GDM1 (cell line): Measurements from ENCODE around the gene HID1.

ENCODE experiments used
- DNase-seq: peaks from one replicate; lab custom pipeline; 2025; lab: John Stamatoyannopoulos, UW

HID1 gene

DNA sequence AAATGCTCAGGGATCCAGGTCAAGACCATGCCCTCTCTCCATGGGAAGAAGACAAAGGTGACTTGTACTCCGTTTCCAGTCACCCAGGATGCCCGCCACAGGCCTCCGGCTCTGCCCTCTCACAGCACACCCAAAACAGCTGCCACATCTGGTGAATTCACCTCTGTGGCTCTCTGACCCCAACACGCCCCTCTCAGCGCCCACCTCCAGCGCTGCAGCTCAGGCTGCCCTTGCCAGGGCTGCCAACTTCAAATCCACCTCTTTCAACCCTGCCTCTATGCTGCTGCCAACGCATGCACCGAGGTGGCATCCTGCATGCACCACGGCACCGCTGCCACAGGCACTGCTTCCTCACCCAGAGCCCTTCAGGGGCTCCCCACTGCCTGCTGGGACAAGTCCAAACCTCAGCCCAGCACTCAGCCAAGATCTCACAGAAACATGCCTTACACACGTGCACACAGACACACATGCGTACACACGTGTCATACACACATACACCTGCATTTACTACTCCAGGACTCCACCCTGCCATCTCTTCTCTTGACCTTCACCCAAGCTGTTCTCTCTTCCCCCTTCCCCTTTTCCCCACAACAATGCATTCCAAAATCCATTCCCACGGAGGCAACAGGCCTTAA, 7.5 kb downstream of the HID1 start:
- DNase-seq: no peak

DNA sequence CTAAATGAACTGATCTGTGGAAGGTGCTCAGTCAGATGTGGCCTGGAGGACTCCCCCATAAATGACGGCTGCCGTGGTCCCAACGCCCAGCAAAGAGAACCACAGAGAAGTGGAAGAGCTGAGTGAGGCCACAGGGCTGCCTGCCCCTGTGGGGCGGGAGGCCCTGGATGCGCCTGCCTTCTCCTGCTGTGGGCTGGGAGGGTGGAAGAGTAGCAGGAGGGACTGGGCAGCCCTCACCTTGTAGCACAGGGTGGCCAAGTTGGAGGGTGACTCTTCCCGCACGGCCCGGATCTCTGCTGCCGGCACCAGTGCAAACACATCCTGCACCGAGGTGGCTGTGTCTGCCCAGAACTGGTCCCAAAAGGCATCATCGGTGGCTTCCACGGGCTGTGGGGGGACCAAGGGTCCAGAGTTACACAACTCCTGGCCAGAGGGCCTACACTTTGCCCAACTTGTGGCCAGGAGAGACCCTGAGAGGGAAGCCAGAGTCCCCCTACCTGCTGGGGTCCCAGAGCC, 8.3 kb downstream of the HID1 start:
- no peak for DNase-seq

DNA sequence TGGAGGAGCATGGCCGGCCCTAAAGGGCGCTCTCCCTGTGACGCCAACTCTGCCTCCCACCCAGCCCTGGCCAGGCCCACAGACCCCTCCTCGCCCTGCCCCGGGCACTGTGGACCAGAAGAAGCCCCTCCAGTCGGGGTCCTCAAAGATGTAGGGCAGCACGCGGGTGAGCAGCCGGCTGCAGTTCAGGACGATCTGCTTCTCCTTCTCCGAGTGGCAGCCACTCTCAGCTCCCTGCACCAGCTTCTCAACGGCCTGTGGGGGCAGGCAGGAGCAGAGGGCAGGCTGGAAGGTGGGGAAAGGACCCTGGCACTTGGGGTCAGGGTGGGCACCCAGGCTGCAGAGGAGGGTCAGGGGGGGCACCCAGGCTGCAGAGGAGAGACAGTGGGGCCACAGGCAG, 8.9 kb downstream of the HID1 start:
- no peak for DNase-seq

DNA sequence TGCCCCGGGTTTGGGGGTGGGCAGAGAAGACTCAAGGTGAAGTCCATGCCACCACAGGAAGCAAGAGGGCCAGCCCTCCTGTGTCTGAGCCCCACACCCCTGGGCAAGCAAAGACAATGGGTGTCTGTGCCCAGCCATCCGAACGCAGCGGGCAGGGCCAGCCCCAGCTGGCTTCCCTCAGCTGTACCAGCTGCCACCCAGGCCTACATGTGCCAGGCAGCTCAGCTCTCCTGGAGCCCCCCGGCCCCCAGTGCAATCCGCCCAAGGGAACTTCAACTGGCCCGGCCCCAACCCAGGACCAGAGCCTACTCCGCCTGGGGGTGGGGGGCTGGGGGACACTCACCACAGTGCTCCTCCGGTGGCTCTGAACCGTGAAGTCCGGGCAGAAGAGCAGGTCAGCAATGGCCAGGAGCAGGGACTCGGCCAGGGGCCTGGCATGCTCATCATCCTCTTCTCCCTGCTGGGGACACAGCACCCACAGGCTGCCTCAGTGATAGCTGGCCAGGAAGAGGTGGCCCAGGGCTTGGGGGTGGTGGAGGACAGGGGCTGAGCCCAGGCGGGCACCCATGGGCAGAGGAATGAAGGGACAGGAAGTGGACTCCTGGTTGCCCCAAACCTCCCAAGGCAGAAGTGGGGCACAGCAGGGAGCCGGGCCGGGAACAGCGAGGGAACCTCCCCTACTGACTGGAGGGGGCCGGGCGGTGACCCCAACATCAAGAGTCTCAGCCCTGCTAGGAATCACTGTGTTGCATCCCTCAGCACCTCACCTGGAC, 9.8 kb downstream of the HID1 start:
- no peak for DNase-seq

DNA sequence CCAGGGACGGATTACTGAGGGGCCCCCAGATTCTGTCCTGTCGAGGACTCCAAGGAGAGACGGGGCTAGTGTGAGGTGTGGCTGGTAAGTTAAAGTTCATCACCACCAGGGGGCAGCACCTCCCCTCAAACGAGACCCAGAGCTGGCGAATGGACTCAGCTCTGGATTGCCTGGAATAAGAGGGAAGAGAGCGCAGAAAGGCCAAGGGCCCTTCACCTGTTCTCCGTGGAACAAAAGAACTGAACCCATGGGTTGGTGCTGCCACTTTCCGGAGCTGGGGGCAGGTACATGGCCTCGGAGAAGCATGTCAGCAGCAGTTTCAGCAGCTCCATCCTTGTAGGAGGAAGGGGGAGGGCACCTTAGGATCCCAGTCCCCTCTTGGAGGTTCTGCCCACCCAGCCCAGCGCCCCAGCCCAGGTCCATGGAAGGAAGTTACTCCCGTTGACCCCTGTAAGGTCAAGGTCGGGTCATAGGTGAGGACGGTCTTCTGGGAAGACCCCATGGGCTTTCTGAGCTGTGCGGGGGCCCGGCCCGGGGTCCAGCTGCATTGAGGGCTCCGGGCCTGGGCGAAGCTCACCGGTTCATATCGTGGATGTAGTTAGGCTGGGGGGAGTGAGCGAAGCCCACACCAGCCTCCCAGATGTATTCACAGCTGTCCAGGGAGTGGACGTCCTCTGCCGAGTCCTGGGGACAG, 10.8 kb downstream of the HID1 start:
- peak; percentile 68 for DNase-seq

DNA sequence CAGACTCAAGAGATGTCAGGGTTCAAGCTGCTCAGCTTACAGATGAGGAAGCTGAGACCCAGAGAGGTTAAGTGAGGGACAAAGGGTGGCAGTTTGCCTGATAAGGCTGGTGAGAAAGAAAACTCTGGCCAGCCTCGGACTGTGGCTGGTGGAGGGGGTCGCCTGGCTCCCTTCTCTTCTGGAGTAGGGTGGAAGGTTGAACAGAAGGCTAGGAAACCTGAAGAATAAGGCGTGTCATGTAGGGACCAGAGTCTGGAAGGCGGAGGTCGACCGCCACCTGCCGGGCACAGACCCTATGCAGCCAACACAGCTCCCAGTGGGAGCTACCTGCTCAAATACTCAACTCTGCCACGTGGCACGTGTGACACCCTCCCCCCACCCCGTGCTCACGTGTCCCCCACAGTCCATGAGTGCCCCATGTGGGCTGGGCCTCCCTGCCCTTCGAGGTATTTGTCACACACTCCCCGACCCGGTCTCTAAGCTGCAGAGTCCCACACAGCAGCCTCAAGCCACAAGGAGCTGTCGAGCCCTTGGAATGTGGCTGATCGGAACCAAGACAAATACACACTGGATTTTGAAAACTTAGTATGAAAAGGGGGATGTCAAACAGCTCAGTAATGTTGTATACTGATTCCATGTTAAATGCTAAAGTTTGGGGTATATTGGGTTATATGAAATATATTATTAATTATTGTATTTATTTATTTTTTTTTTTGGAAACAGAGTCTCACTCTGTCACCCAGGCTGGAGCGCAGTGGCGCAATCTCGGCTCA, 11.8 kb downstream of the HID1 start:
- no peak for DNase-seq

DNA sequence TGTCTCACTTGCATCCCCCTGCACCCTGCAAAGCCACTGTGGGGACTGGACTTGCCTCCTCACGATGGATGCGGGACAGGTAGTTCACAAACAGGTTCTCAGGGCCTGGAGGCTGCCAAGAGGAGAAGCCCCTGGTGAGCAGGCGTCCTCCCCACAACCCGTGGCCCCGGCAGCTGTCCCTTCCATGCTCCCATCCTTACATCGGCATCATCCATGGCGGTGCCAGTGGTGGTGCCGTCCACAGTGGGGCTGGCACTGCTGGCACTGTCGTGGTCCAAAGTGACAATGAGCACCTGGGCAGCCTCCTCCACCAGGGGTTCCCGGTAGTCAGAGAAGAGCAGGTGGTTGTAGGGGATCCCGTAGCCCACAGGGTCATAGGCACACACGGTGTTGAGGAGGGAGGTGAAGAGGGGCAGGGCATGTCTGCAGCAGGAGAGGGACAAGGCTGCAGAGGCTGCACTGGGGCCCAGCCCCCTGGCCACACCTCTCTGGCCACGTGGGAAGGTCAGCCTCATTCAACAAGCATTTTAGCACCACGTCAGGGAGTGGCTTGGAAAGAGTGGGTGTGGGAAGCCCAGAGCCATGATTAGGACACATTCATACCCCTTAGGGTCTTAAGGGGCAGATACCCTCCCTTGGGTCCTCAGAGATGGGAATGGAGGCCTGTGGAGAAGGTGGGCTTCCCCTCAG, 12.6 kb downstream of the HID1 start:
- no peak for DNase-seq

DNA sequence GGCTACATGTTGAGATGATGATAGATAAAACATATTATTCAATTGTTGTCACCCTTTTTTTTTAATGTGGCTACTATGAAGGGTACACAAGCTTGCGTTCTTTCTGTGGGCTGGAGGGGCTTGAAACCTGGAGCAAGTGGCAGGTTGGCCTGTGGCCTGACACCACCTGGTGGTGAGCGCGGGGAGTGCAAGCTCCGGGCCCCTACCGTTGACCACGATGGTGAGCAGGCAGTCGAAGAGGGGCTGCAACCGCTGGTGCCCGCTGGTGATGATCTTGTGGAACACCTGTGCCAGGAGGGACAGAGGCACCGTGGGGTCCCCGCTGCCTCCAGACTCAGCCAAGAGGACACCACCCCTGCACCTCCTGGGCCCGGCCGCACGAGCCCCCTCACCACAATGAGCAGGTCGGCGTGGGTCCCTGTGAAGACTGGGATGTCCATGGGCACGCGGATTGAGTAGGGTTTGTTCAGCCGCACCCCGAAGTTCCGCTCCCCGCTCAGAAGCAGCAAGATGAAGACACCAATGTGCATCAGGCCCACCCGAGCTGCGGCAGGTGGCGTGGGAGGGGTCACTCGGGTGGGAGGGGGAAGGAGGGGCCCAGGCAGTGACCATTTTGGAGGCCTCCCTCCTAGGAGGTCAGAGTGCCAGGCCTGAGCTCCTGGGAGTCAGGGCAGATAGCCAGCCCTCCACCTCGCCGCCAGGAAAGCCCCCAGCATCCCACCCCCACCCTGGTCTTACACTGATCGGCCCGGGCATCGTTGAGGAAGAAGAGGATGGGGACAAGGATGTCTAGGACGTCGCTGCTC, 14.4 kb downstream of the HID1 start:
- peak; percentile 57 for DNase-seq

DNA sequence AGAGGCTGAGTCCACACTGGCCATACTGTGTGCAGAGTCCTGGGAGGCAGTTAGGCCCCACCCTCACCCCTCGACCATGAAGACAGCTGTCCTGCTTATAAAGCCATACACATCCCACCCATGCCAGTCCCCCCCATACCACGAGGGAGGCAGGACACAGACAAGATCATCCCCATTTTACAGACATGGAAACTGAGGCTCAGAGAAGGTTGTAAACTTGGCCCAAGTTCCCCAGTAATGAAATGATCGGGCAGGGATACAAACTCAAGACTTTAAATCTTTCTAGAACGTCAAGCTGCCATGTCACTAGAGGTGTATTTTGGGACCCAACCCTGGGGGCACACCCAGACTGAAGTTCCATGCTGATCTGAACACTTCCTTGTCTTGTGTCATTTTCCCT, 16.5 kb downstream of the HID1 start:
- no peak for DNase-seq

DNA sequence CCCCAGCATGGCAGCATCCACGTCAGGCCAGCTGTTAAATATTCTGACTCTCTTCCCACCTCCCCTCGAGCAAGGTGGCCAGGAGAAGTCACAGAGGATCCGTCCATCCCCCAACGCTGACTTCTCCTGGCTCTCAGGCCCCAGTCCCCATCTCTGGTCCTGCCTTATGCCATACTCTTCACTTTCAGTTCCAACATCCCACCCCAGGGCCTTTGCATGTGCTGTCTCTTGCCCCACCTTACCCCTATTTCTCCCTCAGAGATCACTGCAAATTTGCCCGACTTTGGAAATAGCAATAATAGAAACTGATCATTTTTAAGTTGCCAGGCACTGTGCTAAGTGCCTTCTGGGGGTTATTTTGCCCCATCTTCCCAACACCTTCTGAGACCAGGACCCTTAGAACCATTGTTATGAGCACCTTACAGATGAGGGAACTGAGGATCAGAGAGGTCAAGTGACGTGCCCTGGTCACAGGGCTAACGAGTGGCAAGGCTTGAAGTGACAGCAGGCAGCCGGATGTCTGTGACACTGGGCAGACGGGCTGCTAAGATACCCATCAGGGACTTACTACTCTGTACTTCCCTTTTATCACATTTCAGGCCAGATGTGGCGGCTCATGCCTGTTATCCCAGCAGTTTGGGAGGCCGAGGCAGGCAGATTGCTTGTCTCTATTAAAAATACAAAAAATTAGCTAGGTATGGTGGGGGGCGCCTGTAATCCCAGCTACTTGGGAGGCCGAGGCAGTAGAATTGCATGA, 17.7 kb downstream of the HID1 start:
- no peak for DNase-seq

DNA sequence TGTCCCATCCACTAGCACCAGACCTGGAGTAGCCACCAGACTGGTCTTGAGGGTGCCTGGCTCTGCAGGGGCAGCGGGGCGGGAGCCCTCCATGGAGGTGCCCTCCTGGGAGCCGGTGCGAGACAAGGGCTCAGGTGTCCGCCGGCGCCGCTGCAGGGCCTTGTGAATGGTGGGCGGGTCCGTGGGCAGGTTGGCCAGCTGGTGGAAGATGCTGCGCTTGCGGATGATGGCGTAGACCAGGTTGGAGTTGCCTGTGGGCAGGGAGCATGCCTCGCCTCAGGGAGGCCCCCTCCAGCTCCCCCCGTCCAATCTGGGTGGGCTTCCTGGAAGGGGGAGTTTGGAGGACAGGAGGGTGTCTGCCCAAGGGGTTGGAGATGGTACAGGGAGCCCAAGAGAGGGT, 18.4 kb downstream of the HID1 start:
- no peak for DNase-seq

DNA sequence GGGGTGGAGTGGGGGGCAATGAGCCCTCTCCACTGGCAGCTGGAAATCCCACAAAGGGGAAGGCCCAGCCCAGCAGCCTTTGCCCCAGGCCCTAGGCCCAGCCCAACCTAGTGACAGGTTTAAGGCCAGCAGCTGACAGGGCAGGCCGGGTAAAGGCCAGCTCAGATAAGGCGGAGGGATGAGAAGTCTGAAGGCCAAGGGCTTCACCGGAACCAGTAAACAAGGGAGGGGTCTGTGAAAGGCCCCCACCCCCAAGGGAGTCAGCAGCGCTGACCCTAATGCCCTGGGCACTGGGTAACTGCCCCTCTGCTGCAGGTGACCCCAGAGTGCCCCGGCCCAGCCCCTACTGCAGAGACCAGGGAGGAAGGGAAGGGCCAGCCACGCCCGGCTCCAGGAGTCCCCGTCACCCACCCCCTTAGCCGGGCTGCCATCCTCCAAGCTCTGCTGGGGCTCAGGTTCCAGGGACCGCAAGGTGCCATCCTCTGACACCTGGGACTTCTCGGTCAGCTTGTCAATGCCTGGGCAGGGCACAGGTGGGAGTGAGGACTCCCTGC, 19.3 kb downstream of the HID1 start:
- no peak for DNase-seq

DNA sequence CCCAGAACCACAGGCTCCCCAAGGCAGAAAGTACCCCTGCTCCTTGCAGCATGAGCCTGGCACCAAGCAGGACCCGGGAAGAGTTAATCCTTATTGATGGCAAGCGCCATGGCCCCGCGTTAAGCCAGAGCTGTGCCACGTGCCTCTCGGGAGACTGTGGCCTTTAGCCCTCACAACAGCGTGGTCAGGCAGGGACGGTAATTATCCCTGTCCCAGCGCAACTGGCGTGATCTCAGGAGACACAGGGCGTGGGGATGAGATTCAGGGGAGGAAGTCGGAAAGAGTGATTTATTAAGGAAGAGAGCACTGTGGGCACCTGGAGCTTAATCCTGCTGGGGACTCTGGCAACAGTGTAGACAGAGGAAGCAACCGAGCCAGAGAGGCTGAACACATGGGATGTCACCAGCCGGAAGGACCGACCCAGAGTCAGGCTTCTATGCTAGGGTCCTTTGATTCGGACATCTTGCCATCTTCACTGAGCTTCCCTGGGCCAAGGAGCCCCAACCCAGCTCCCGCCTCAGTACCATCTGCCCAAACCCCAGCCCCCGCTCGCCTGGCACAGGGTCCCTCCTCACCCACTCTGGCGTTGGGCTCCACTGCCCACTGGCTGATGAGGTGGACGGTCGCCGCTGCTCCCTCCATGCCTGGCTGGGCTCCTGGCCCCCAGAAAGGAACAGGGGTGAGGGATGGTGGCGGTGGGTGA, 20.0 kb downstream of the HID1 start:
- no peak for DNase-seq

DNA sequence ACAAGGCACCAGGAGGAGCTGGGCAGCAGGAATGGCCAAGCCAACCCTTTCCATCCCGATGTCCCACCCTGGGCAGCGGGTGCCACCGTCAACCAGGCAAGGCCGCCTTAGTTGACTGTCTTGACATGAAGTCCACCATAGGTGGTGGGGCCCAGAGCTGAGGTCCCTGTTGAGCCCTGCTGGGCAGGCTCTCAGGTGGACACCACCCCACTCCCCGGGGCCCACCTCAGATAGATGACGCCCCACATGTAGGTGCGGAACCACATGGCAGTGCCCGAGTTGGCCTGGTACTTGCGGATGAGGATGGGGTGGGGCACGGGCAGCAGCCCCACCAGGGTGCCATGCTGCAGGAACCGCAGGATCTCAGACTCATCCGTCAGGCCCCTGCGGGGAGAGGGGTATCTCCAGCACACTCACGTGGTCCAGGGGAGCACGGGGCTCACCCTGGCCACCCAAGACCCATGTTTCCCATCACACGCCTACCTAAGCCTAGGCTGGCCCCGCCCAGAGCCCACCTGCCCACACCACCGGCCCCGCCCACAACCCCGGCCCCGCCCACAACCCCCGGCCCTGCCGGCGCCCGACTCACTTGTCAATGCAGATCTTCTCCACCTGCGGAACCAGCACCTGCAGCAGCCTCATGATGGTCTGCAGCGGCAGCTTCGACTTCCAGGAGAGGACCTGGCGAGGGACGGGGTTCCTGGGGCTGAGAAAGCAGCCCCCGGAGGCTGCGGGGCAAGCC, 20.7 kb downstream of the HID1 start:
- DNase-seq: no peak

DNA sequence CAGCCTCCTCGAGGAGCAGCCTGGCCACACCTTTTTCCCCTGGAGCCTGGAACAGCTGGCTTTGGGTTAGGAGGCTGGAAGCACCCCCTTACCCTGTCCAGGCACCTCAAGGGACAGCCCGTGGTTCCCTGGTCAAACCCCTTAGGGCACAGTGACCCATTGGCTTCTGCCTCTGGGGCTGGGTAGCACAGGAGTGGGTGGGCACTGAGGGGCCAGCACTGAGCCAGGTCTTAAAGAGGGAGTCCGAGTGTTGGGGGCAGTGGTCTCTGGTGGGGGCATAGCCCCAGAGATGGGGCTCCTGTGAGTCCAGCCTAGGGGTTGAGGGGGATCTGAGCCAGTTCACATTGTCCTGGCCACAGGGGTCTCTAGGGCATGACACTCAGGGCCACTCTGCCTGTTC, 21.5 kb downstream of the HID1 start:
- no peak for DNase-seq

DNA sequence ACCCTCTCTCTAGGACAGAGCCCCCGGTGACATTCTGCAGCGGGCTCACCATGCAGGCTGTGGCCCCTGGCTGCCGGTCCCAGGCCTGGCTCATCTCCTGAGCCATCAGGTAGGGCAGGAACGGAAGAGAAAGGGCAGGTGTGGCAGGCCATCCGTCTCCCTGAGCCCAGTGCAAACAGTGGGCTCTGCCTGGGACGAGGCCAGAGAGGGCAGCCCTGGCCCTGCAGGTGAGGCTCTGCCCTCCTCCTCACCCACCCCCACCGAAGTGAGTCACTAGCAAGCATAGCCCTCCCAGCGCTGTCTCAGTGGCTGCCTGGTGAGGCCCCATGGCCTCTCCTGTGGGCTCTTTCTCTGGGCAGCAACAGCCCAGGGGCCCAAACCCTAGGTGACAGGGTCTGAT, 22.4 kb downstream of the HID1 start:
- DNase-seq: no peak

DNA sequence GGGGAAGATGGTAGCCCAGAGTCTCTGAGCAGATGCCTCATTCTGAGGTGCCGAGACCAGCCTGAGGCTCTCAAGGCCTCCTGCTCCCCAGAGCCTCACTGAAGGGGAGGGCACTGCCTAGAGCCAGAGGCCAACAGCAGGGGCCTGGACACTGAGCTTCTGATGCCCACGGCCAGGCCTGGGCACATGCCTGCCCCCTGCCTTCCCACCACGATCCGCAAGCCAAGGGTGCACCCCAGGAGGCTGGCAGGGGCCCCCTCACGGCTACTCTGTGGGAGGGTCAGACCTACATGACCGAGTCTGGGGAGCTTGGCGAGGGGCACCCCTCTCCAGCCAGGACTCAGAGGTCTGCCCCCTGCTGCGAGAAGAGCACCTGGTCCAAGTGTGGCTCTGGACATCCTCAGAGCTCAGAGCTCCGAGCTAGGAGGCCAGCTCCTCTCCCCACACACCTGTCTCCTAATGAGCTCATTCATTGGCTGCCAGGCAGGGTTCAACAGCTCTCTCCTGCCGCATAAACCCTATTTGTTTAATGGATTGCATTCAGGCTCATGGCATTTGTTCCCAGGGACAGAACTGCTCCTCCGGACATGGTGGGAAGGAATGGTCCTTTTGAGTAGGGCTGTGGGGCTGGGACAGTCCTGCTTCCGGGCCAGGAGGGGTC, 23.0 kb downstream of the HID1 start:
- no peak for DNase-seq
